OCI-LY1 (cell line): ENCODE data around the gene COP1.

Experiments
- CTCF ChIP-seq: fragments of 200-600 bp; sonication (generic), shearing (Covaris generic); IDR thresholded peaks from 2 replicates; pipeline ENCODE4 v1.5.1; 2017; ENCODE audit warnings: mild to moderate bottlenecking, antibody characterized with exemption, low read length, moderate library complexity, mixed read lengths
- EZH2 ChIP-seq: fragments of 200-600 bp; sonication (generic), shearing (Covaris generic); IDR thresholded peaks from 2 replicates; pipeline ENCODE4 v1.8.0; 2017; ENCODE audit warnings: borderline replicate concordance, mixed run types, mild to moderate bottlenecking, antibody characterized with exemption, low read length, moderate library complexity, mixed read lengths

- TF ChIP-seq CTCF: no peak
- no peak for TF ChIP-seq EZH2
Observed at GRCh38 chr1:176090766-176091165, 116.3 kb downstream of the COP1 start.
